Measurements from ENCODE around the gene KLHL17. TPM values are rescaled to one million over a fixed set of nuclear protein-coding genes. Genes with fewer than 3 reads are reported as not detected.
A peak's percentile ranks its signal among the peaks of the same experiment; 100 is the strongest.

The KLHL17 gene
- total and polyA plus RNA-seq, 11 donors = 1.6 to 6.8 (median 4.7) TPM

- no peak for TF ChIP-seq POLR2A (IDR thresholded peaks at IDR 0.05)
- TF ChIP-seq CTCF (IDR thresholded peaks at IDR 0.05) = no peak
- Histone ChIP-seq H3K27me3 (peaks cover 15 to 93% (median 35%) of the 10 kb centered on the region in 9 donors), H3K27ac (no peak overlapping the region), H3K9me3 (no peaks in the 10 kb centered on the region), H3K36me3 (no peaks in the 10 kb centered on the region), H3K4me1 (peaks cover 0 to 35% (median 13%) of the 10 kb centered on the region in 12 donors), H3K4me3 (no peak overlapping the region)
- no peak for ATAC-seq
- intact Hi-C loops (cut with DNase I) = no loop called here
- 27 to 61% (median 47%) methylated on average over 6 to 7 of the region's 7 CpGs for WGBS, 4 donors
- peak in 3 of 5 donors; percentile 9 to 37 (median 10) for DNase-seq
These were observed 43.3 kb upstream of the KLHL17 start for GRCh38 chr1:917076-917459.

GRCh38 chr1:917466-918091 is 42.8 kb upstream of the KLHL17 start:
- DNase-seq (peak in 3 of 5 donors; percentile 18 to 51 (median 19)), ATAC-seq (no peak)
- 37 to 75% (median 66%) methylated on average over 15 to 22 of the region's 22 CpGs for WGBS, 4 donors
- Histone ChIP-seq H3K4me3 (no peak overlapping the region), H3K4me1 (peaks cover 0 to 35% (median 13%) of the 10 kb centered on the region in 12 donors), H3K9me3 (no peaks in the 10 kb centered on the region), H3K27ac (no peak overlapping the region), H3K36me3 (no peaks in the 10 kb centered on the region), H3K27me3 (peaks cover 15 to 93% (median 35%) of the 10 kb centered on the region in 9 donors)
- TF ChIP-seq CTCF (IDR thresholded peaks at IDR 0.05) (no peak), POLR2A (IDR thresholded peaks at IDR 0.05) (no peak)
- intact Hi-C loops (cut with DNase I) = no loop called here

GRCh38 chr1:918353-918752 is 42.0 kb upstream of the KLHL17 start:
- TF ChIP-seq POLR2A (IDR thresholded peaks at IDR 0.05) = no peak
- TF ChIP-seq CTCF (IDR thresholded peaks at IDR 0.05) = no peak
- no peak for ATAC-seq
- Histone ChIP-seq H3K36me3 (no peaks in the 10 kb centered on the region), H3K27ac (no peak overlapping the region), H3K27me3 (peaks cover 19 to 93% (median 41%) of the 10 kb centered on the region in 9 donors), H3K9me3 (no peaks in the 10 kb centered on the region), H3K4me1 (peaks cover 0 to 43% (median 18%) of the 10 kb centered on the region in 12 donors), H3K4me3 (no peak overlapping the region)
- intact Hi-C loops (cut with DNase I) = no loop called here
- WGBS, 4 donors = 55 to 78% (median 73%) methylated on average over 5 to 15 of the region's 15 CpGs
- peak in 2 of 5 donors; percentile 21 to 59 for DNase-seq

- WGBS, 4 donors = 55 to 66% (median 64%) methylated on average over 5 to 6 of the region's 6 CpGs
- ATAC-seq = no peak
- Histone ChIP-seq H3K4me3 (no peak overlapping the region), H3K27me3 (peaks cover 20 to 91% (median 43%) of the 10 kb centered on the region in 9 donors), H3K4me1 (peaks cover 0 to 45% (median 20%) of the 10 kb centered on the region in 12 donors), H3K36me3 (no peaks in the 10 kb centered on the region), H3K27ac (no peak overlapping the region), H3K9me3 (no peaks in the 10 kb centered on the region)
- DNase-seq = peak in 2 of 5 donors; percentile 5 to 33
- intact Hi-C loops (cut with DNase I) = no loop called here
- TF ChIP-seq POLR2A (IDR thresholded peaks at IDR 0.05) (no peak), CTCF (IDR thresholded peaks at IDR 0.05) (no peak)
These were observed 41.5 kb upstream of the KLHL17 start for GRCh38 chr1:918843-919242.

All from heart left ventricle (tissue), 16 donors.